Measurements from ENCODE around the gene NDUFA7.
"Not testable (repeated sequence)": the region's sequence is repeated elsewhere in the genome, so short reads cannot be mapped to it uniquely, and the experiment has no call there.

Gene NDUFA7

DNA sequence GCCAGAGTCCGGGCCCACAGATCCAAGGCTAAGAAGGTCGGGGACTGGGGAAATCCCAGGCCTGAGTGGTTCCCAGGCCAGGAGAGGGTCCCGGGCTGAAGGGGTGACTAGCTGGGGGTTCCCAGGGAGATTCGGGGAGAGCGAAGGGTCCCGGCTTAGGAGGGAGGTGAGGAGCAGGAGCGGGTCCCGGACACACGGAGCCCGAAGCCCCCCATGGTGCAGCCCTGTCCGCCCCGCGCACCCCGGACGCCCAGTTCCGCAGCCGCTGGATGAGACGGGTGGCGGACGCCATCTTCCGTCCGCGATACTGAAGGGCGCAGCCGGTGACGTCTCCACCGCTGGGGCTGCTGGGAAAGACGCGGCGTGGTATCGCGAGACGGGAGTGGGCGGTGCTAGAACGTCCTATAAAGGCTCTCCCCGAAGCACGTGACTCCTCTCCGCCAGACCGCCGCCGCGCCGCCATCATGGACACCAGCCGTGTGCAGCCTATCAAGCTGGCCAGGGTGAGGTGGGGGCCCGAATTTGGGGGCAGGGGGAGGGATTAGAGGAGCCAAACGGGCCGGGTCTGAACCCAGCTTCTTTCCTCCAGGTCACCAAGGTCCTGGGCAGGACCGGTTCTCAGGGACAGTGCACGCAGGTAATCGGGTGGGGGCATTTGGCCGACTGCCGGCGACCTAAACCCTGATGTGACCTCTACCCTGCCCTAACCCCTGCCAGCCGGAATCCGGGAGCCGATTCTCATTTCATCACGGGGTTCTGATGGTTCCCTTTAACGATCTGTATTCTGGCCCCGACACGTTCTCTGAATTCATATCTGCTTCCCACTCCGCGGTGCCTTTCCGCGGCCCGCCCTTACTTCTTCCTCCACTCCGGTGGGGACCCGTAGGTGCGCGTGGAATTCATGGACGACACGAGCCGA, at the start of gene NDUFA7, which contains the start of gene RPS28:
NDUFA7 (minus strand) TSS at position 309 of the 919 bp plus-strand sequence; CDS start at position 292, 17 bp downstream.
RPS28 (plus strand) TSS at position 430 of the 919 bp plus-strand sequence; CDS start at position 465, 35 bp downstream.
- DNase-seq: peak; percentile 93

DNA sequence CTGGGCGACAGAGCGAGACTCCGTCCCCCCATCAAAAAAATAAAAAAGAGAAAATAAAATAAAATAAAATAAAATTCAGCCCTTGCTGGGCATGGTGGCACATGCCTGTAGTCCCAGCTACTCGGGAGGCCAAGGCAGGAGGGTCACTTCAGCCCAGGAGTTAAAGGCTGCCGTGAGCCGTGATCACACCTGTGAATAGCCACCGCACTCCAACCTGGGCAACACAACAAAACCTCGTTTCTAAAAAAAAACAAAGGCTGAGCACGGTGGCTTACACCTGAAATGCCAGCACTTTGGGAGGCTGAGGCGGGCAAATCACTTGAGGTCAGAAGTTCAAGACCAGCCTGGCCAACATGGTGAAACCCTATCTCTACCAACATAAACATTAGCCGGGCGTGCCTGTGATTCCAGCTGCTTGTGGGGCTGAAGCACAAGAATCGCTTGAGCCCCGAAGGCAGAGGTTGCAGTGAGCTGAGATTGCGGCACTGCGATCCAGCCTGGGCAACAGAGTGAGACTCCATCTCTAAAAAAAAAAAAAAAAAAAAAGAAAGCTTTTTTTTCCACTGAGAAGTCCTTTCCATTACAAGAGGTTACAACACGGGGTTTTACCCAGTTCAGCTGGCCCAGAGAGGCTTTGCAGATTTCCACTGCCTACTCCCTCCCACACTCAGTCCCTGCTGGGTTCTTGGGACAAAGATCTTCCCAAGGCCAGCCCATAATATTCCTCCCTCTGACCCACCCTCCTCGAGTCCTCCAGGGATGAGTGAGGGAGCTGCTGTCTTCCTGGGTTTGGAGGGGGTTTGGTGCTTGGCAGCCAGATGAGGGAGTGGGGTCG, 49.2 kb upstream of the NDUFA7 start:
- DNase-seq: no peak

DNA sequence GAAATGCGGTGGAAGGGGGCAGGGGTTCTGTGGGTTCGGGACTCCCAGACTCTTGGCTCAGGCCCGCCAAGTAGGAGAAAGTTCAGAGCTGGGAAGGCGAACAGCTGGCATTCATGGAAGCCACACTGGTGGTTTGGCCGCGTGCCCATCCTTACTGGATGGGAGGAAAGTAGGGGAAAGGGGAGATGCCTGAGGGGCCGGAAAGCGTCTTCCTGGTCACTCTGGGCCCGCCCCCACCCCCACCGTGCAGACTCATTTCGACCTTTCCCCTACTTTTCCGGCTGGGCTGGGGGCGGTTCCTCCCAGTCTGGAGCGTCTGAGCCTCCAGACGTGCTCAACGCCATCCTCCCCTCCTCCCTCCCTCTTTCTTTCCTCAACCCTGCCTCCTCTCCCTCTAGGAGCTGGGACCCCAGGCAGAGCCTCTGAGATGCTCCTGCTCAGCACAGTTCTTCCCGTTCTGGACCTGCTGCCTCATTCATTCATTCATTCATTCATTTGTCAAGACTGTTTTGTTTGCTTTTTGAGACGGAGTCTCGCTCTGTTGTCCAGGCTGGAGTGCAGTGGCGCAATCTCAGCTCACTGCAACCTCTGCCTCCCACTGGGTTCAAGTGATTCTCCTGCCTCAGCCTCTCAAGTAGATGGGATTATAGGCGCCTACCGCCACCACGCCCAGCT, 46.3 kb upstream of the NDUFA7 start:
- DNase-seq: peak; percentile 66

DNA sequence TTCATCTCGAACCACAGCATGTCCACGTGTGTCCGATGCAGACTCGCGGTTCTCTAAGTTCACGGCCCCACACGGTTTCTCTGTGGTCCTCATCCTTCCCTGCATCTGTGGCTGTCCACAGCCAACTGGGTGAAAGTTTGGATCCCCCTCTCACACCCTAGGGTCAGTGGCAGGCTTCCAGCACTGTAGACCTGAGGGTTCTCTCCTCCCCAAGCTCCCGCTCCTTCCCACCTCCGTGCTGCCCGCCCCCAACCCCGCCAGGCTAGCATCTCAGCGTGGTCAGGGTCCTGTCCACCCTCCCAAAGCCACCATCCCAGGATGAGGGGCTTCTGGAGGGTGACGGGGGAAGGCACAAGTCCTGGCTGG, 45.8 kb upstream of the NDUFA7 start:
- DNase-seq: no peak

DNA sequence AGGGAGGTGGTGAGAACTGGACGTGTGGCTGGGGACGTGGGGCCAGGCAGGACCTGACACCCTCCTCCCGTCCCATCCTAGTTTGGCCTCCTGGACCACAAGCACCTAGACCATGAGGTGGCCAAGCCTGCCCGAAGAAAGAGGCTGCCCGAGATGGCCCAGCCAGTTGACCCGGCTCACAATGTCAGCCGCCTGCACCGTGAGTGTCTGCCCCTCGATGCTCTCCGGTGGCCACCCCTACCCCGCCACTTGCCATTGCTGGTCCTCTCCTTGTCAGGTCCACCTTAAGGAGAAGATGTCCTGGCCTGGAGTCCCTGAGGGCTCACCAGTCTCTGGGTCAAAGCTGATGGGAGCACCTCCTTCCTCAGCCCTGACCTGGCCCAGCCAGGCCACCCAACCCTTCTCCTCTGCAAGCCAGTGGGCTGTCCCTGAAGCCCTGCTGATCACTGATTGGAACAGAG, 45.0 kb upstream of the NDUFA7 start:
- DNase-seq: no peak

DNA sequence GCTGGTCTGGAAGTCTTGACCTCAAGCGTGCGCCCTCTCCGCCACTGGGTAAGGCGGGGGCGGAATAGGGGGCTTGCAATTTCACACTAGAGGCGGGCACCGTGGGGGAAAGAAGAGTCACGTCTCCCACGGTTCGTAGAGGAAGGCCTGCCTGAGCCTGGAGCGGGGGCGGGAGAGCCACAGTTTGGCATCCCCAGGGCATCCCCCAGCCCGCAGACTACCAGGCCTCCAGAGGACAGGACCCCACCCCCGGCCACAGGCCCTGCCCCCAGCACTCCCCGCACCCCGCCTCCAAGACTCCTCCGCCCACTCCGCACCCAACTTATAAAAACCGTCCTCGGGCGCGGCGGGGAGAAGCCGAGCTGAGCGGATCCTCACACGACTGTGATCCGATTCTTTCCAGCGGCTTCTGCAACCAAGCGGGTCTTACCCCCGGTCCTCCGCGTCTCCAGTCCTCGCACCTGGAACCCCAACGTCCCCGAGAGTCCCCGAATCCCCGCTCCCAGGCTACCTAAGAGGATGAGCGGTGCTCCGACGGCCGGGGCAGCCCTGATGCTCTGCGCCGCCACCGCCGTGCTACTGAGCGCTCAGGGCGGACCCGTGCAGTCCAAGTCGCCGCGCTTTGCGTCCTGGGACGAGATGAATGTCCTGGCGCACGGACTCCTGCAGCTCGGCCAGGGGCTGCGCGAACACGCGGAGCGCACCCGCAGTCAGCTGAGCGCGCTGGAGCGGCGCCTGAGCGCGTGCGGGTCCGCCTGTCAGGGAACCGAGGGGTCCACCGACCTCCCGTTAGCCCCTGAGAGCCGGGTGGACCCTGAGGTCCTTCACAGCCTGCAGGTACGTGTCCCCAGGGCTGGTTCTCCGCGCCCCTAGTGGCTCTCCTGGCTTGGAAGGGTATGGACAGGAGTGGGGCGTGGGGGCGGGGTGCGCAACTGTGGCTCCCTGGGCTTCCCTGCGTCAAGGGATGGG, 42.9 kb upstream of the NDUFA7 start, which contains the start of gene ANGPTL4:
ANGPTL4 (plus strand) TSS at position 353 of the 969 bp plus-strand sequence; CDS start at position 520, 167 bp downstream.
- DNase-seq: no peak

DNA sequence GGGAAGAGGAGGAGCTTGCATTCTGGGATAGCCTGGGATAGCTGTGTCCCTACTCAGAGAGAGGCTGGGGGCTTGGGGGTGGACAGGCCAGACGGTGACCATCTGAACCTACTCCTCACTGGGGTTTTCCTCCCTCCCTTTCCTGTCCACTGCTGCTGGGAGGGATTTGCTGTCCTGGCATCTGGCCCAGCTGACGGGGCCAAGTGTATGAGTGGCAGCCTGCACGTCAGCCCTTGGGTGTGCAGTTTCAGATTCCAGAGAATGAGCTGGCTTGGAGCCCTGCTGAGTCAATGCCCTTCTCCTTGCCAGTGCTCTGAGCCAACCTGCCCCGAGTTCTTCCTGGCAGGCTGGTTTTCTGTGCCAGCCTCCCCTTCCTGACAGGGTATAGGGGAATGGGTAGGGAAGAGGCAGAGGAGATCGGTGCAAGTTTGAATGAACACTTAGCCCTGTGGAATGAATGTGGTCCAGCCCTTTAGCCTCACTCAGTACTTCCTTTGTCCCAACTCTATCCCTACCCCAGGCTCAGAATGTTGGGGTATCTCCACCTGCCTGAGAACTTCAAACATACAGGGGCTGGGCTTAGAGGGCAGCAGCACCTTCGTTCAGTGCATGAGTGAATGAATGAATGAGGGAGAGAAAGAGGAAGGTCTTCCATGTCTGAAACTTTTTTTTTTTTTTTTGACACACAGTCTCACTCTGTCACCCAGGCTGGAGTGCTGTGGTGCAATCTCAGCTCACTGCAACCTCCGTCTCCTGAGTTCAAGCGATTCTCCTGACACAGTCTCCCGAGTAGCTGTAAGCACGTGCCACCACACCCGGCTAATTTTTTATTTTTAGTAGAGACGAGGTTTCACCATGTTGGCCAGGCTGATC, 41.0 kb upstream of the NDUFA7 start:
- peak; percentile 76 for DNase-seq

DNA sequence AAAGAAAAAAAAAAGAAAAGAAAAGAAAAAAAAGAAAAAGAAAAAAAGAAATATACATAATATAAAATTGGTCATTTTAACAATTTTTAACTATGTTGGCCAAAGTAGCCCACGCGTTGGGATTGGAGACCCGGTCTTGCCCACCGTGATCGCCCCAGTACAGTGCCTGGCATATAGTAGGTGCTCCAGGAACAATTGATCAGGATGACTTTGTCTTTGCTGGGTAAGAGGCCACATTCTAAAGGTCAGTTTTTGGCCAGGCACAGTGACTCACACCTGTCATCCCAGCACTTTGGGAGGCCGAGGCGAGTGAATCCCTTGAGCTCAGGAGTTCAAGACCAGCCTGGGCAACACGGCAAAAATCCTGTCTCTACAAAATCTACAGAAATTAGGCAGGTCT, 39.0 kb upstream of the NDUFA7 start:
- DNase-seq: no peak

DNA sequence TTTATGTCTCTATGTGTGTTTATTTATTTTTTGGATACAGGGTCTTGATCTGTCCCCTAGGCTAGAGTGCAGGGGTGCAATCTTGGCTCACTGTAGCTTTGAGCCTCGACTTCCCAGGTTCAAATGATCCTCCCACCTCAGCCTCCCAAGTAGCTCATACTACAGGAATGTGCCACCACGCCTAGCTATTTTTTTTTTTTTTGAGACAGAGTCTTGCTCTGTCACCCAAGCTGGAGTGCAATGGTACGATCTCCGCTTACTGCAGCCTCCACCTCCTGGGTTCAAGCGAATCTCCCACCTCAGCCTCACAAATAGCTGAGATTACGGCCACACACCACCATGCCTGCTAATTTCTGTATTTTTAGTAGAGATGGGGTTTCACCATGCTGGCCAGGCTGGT, 37.8 kb upstream of the NDUFA7 start:
- no peak for DNase-seq

DNA sequence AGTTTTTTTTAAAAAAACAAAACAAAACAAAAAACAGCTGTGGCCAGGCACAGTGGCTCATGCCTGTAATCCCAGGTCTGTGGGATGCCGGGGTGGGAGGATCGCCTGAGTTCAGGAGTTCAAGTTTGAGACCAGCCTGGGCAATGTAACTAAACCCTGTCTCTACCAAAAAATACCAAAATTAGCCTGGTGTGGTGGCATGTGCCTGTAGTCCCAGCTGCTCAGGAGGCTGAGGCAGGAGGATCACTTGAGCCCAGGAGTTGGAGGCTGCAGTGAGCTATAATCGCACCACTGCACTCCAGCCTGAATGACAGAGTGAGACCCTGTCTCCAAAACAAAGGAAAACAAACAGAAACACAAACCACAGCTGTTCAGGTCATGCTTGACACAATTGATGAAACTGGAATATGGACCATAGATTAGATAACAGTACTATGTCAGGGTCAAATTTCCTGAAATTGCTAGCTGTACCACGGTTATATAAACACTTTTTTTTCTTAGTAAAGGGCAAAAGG, 35.9 kb upstream of the NDUFA7 start:
- no peak for DNase-seq

DNA sequence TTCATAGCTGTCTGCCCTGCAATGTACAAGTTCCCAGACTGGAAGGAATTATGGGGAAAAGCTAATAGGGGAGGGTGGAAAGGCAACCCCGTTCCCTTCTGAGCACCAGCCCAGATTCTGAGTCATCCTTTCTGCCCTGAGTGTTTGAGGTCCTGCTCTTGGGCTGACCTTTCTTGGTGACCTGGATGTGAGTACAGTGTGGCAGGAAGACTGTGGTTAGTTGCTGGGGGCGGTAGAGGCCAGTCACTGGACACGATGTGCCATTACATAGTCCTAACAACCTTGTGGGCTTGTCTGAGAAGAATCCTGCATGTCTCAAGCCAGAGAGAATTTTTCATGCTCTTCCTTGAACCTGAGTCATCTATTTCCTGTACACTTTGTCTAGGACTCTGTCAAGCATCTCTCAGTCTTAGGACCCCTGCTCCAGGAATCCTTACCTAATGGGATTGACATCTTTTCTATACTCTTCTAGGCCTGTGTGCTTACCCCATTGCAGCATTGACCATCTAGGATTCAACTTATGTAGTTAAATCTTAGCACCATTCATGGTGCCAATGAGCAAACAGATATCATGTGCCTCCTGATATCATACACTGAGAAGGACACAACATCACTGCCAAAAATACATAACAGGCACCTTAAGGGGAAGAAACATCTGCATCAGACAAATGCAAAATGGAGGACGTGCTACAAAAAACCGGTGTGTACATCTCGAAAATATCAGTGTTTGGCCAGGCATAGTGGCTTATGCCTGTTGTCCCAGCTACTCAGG, 34.6 kb upstream of the NDUFA7 start:
- DNase-seq: no peak

DNA sequence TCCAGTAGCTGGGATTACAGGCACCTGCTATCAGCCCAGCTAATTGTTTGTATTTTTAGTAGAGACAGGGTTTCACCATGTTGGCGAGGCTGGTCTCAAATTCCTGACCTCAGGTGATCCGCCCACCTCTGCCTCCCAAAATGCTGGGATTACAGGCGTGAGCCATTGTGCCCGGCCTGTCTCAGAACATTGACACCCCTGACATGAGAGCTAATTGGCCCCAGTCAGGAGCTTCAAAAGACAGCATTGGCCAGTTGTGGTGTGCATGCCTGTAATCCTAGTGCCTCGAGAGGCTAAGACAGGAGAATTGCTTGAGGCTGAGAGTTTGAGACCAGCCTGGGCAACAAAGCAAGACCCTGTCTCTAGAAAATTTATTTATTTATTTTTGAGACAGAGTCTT, 31.7 kb upstream of the NDUFA7 start:
- not testable (repeated sequence) for DNase-seq

DNA sequence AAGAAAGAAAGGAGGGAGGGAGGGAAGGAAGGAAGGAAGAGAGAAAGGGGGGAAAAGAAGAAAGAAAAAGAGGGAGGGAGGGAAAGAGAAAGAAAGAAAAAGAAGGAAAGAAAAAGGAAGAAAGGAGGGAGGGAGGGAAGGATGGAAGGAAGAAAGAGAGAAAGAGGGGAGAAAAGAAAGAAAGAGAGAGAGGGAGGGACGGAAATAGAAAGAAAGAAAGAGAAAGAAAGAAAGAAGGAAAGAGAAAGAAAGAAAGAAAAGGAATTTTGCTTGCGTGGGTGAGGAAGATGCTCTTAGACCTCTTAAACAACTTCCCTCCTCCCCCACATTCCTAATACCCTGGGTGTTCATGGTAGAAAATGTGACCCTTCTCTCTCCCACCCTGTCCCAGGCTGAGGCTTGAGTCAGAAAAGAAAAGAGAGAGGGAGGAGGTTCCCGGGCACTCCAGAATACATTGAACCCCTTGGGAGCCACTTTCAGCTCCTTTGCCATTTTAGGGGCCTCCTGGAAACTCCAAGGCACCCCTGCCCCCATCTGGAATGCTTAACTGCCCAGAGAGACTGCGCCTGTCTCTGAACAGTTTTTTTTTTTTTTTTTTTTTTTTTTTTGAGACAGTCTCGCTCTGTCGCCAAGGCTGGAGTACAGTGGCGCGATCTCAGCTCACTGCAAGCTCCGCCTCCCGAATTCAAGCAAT, 31.1 kb upstream of the NDUFA7 start:
- DNase-seq: no peak

DNA sequence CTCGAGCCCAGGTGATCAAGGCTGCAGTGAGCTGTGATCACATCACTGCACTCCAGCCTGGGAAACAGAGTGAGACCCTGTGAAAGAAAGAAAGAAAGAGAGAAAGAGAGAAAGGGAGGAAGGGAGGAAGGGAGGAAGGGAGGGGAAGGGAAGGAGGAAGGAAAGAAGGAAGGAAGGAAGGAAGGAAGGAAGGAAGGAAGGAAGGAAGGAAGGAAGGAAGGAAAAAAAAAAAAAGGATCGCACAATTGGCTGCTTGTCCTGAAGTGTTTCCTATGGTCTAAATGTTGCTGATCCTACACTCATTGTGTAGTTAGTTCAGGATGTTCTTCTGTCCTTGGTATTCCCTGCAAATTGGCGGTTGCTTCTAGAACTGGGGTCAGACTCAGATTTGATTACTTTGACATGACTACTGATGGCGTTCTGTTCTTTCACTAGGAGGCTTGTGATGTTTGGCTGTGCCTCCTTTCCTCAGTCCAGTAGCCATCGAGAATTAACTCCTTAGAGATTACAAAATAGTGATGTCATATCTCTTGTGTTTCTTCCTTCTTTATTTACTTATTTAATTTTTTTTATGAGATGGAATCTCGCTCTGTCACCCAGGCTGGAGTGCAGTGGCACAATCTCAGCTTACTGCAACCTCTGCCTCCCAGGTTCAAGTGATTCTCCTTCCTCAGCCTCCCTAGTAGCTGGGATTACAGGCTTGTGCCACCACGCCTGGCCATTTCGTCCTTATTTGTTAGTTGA, 28.6 kb upstream of the NDUFA7 start:
- not testable (repeated sequence) for DNase-seq

DNA sequence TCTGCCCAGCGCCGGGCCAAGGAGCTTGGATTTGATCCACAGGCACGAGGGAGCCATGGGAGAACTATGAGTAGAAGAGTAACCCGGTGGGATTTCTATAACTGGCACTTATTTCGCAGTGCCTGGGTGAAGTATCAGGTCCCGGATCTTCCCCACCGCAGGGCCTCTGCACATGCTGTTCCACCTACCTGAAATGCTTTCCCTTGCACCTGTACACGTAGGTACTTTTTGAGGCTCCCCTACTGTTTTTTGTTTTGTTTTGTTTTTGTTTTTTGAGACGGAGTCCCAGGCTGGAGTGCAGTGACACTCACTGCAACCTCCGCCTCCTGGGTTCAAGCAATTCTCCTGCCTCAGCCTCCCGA, 22.3 kb upstream of the NDUFA7 start:
- DNase-seq: no peak

DNA sequence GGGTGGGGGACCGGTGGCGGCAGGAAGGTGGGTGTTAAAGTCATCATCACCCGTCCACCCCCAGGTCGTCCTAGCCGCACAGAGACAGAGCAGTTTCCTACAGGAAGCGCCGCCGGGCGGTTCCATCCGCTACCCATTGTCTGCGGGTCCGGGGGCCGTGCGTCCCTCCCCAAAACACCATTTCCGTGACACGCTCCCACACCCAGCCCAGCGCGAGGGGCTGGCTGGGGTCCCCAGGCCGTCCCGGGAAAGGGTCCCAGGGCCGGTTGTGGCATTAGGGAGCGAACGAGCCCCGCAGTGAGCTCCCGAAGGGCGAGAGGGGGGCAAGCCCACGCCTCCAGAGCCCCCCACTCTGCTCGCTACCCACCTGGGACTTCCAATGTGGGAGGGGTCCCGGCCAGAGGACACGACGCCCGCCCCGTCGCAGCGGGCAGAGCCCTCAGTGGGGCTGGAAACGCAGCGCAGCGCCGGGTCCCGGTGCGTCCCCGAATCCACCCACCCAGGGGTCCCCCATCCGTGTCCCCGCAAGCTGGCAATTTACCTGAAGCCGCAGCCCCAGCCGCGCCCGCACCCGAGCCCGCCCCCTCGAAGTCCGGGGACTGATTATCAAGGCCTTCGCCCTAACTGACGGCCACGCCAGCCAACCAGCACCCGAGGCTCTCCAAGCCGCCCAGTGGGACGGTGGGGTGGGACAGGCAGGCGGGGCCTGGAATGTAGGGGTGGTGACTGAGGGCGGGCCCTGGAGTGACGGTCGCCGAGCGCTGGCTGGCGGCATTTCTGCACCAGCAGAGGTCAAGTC, 21.7 kb upstream of the NDUFA7 start, which contains the start of gene KANK3:
KANK3 (minus strand) TSS at position 579 of the 799 bp plus-strand sequence. CDS start 5,434 bp downstream, outside the sequence.
- peak; percentile 82 for DNase-seq

DNA sequence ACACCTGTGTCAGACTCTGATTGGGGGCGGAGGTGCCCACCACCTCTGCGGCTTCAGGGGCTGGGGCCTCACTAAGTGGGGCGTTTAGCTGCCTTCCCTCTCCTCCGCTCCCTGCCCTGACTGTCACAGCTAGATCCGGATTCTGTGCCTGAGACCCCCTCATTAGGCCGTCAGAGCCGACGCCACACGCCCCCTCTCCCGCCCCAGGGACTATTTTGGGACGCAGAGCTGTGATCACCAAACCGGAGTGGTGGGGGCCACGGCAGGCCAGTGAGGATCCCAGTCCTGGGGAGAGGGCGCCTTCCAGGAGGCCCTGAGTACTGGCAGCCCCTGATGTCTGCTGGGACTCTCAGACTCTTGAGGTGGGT, 21.1 kb upstream of the NDUFA7 start:
- no peak for DNase-seq
